GM18517 (cell line): ENCODE data around the gene EEF1E1.

Source experiments
- ATAC-seq: cut with Tn5 transposase; IDR thresholded peaks from one replicate; pipeline ENCODE4 v1.9.1; 2021; ENCODE audit warnings: mild to moderate bottlenecking, moderate library complexity; ENCODE audit not compliant: unreplicated experiment

The EEF1E1 gene

DNA sequence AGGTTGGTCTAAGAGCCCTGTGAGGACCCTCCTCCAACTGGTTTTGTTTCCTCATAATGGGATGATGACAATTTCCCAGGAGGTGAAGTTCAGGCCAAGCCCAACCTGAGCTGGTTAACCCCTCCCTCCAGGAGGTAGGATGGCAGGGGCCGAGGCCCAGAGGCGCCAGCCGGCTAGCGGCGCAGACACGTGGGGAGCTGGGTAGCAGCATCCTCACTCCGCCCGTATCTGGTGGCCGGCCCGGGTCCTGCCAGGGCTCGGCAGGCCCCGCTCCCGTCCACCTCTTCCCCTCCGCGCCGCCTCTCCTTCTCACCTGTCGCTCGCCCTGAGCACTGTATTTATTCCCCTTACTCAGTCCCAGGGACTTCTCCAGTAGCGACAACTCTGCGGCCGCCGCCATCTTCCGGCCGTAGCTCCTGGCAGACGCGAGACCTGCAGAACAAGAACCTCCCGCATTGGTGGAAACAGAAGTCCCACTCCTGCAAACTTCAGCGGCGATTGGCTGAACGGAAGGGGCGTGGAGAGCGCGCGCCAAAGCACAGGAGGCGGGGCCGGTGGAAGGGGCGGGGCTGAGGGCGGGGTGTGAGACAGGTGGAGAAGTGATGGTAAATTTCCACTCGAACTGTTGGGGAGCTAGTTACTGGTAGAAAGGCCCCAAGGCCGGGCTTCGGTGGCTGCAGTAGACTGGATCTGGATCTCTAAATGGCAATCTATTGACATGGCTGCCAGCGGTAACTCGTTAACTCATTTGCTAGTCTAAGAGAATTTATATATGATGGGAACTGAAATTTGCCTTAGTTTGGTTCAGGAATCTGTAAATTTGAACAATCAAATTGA is at the start of gene EEF1E1:
EEF1E1 (minus strand) TSS at position 427 of the 837 bp plus-strand sequence; CDS start at position 400, 27 bp downstream.
- peak; percentile 98 for ATAC-seq

DNA sequence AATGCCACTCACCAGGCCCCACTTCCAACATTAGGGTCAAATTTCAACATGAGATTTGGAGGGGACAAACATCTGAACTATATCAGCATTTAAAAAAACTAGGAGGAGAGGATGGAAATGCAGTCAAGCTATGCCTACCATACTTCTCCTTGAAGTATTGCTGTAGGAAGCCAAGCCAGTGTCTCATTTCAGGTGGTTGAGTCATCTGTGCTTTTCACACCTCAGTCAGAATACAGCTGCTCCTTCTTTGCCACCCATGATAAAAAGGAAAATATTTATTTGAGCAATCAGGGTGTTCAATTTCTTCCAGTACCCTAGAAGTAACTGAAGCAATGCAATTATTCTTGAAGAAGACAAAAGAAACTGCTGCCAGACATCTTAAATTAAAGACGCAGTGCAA is 47.0 kb upstream of the EEF1E1 start:
- no peak for ATAC-seq

GRCh38 chr6:8143945-8144344 is 41.6 kb upstream of the EEF1E1 start:
- no peak for ATAC-seq

- no peak for ATAC-seq
Measured at GRCh38 chr6:8139451-8139850, 37.1 kb upstream of the EEF1E1 start.

- no peak for ATAC-seq
Measured at GRCh38 chr6:8137529-8137939, 35.2 kb upstream of the EEF1E1 start.

DNA sequence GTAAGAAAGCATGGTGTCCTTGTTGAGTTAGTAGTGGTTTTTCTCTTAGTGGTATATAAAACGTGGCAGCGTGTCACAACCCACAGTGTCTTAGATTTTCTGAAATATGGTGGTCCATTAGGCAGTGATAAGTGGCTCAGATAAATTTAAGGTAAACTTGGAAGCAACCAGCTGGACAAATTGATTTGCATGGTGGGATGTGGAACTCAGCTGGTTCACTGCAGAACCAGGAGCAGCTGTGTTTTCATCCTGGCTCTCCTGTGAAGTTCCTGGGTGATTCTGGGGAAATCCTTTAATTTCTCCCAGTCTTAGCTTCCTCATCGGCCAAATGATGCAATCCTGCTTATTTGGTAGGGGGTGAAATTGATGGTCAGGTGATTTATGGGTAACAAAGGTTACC is 32.9 kb upstream of the EEF1E1 start:
- ATAC-seq = no peak

- no peak for ATAC-seq
Measured at GRCh38 chr6:8132130-8132529, 29.8 kb upstream of the EEF1E1 start.

DNA sequence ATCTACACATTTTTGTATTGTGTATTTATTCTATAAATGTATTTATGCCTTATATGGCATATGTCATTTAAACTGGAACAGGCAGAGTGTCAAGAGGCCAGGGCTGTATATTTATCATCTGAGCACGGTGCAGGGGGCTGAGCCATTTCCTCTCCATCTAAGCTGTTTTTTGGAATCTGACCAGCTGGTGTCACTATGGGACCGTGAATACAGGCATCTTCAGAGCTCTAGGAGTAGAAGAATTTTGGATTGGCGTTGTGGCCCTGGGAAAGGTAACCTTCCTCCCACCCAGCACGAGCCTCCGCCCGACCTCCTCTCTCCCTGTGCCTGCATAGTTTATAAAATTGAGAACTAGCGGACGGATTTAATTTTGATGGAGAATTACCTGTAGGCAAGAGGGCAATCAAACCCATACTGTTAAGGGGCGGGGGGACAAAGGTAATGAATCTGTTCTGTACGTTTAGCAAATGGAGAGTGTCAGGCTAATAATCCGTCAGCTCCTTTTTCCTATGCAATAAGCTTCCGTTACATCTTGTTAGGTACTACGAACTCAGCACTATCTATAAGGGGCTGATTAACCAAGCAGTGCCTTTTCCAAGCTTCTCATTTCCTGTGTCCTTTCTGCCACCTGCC is 29.0 kb upstream of the EEF1E1 start:
- peak; percentile 64 for ATAC-seq

GRCh38 chr6:8130399-8130798 is 28.1 kb upstream of the EEF1E1 start:
- no peak for ATAC-seq

DNA sequence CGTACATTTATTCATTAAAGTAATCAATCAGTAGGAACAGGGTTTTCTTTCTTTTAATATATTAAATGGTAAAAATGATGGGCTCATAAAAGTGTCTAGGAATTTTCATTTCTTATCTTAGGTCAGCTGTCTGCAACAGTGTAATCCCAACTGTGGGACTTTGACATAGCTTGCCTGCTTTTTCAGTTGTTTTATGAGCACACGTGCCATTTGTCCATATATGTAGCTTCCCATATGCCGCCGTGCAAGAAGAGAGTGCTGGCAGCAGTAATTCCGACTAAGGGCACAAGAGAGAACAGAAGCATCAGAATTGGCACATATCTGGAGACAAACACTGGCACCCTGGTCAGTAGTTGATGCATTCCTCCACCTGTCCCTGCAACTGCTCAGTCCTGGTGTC is 20.9 kb upstream of the EEF1E1 start:
- no peak for ATAC-seq

DNA sequence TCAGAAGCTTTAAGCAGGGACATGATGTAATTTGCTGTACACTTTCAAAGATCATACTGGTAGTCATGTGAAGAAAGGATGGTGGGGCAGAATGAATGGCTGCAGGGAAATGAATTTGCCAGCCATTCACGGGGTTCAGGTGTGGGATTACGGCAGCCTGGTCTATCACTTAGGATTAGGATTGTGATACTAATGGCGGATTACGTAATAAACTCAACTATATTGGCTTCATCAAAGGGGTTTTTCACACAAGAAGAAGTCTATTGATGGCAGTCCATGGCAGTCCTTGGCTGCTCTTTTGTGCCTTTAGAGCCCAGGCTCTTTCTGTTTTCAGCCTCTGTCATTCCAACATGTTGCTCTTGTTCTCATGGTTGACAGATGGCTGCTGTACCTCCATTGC is 12.6 kb upstream of the EEF1E1 start:
- no peak for ATAC-seq

DNA sequence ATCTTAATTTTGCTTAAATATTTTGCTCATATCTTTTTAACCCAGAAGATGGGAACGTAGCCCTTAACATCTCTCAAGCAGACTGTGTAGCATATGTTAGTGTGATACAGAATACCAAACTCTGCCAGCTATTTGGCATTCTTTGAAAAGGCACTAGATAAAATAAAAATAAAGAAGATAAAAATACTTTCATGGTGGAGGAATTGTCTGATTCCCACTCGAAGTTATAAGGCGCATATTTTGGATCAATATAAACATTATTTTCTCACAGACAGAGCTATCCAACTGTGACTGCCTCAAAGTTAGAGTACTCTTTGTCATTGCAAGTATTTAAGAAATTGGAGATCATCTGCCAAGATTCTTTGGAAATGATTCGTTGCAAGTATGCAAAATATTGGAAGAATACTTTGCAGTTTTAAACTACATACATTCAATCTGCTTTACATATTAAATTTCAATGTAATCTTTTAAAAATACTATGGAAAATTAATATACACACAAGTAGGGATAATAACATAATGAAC is 10.8 kb upstream of the EEF1E1 start:
- ATAC-seq = no peak

- no peak for ATAC-seq
Measured at GRCh38 chr6:8110725-8111124, 8.4 kb upstream of the EEF1E1 start.

- no peak for ATAC-seq
Measured at GRCh38 chr6:8110117-8110721, 7.9 kb upstream of the EEF1E1 start.

GRCh38 chr6:8108759-8109539 is 6.6 kb upstream of the EEF1E1 start:
- no peak for ATAC-seq

DNA sequence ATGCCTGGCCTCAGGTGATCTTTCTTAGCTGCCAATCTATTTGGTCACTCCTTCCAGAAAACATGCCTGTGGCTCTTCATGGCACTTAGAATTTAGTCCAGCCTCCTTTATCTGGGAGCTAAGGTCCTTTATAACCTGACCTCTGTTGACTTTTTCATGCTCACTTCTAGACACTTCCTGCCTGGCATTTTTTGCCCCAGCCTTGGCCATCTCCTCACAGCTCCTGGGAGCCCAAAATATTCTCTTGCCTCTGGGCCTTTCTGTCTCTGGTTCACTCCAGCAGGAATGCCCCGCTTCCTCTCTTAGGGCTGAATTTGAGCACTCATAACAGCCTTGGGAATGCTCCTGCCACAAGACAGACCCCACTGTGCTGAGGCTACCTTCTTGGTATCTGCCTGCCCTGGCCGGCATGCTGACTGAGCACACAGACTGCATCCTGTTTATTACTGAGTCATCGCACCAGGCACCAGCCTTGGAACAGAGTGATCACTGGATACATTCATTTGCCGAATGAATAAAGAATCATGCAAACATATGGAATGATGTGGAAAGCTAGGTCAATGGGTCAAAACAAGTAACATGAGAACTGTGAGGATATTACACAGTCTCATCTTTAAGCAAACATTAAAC is 5.8 kb upstream of the EEF1E1 start:
- no peak for ATAC-seq

DNA sequence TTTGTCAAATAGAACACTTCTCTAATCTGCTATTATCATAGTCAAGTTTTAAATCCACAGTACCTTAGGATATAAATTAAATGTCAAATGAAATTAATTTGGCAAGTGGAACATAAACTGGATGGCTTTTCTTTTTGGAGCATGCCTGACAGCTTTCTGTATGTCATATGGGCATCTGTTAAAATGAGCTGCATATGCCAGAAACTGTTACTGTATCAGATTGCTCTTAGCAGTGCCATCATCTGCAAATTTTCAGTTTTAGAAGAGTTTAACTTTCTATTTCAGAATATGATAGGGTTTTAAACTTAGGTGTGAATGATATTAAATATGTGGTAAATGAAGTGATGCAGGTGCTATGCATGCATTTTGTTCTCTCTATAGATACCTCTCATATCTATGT is 3.4 kb upstream of the EEF1E1 start:
- ATAC-seq = no peak

- ATAC-seq = no peak
Measured at GRCh38 chr6:8103726-8104125, 1.4 kb upstream of the EEF1E1 start.

- ATAC-seq = no peak
Measured at GRCh38 chr6:8100159-8100854, 2.0 kb downstream of the EEF1E1 start.

- ATAC-seq = no peak
Measured at GRCh38 chr6:8090650-8091049, 11.7 kb downstream of the EEF1E1 start.
